GM19043 (cell line): Measurements from ENCODE around the gene PDGFRB.
"Not testable (repeated sequence)": the region's sequence is repeated elsewhere in the genome, so short reads cannot be mapped to it uniquely, and the experiment has no call there.

Source experiments
- ATAC-seq: cut with Tn5 transposase; IDR thresholded peaks from one replicate; pipeline ENCODE4 v1.9.1; 2021; ENCODE audit warnings: low read depth; ENCODE audit not compliant: unreplicated experiment

Gene PDGFRB

DNA sequence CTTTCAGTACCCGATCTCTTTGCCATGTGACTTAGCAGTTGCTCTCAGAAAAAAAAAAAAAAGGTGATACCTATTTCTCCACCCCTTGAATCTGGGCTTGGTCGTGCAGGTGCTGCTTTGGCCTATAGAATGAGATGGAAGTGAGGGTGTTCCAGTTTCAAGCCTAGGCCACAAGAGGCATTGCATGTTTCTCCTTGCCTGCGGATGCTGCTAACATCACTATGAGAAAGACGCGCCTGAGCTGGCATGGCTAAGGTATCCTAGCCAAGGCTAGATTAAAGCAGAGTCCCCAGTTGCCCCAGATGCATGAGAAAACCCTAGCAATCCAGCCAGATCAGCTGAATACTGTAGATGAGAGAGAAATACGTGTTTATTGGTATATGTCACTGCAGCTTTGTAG, 54.6 kb downstream of the PDGFRB start:
- ATAC-seq: no peak

DNA sequence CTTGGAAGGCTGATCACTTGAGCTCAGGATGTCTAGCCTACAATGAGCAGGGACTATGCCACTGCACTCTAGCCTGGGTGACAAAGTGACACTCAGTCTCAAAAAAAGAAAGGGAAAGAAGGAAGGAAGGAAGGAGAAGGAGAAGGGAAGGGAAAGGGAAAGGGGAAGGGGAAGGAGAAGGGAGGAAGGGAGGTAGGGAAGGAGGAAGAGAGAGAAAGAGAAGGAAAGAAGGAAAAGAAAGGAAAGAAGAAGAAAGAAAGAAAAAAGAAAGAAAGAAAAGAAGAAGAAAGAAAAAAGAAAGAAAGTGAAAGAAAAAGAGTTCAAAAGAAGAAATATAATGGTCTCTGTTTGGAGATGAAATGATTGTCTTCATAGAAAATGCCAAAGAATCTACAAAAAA, 58.5 kb downstream of the PDGFRB start:
- no peak for ATAC-seq

DNA sequence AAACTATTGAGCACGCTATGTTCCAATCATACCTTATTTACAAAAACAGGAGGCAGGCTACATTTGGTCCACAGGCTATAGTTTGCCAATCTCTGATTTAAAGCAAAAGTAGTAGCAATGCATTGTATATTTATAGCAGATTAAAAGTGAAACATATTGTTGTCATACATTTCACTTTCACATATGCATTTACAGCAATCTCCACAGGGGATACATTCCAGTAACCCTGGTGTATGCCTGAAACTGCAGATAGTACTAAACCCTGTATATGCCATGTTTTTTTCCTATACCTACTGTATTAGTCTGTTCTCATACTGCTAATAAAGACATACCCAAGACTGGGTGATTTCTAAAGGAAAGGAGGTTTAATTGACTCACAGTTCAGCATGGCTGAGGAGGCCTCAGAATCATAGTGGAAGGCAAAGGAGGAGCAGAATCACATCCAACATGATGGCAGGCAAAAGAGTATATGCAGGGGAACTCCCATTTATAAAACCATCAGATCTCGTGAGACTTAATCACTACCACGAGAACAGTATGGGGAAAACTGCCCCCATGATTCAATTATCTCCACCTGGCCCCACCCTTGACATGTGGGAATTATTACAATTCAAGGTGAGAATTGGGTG, 63.4 kb downstream of the PDGFRB start:
- no peak for ATAC-seq

DNA sequence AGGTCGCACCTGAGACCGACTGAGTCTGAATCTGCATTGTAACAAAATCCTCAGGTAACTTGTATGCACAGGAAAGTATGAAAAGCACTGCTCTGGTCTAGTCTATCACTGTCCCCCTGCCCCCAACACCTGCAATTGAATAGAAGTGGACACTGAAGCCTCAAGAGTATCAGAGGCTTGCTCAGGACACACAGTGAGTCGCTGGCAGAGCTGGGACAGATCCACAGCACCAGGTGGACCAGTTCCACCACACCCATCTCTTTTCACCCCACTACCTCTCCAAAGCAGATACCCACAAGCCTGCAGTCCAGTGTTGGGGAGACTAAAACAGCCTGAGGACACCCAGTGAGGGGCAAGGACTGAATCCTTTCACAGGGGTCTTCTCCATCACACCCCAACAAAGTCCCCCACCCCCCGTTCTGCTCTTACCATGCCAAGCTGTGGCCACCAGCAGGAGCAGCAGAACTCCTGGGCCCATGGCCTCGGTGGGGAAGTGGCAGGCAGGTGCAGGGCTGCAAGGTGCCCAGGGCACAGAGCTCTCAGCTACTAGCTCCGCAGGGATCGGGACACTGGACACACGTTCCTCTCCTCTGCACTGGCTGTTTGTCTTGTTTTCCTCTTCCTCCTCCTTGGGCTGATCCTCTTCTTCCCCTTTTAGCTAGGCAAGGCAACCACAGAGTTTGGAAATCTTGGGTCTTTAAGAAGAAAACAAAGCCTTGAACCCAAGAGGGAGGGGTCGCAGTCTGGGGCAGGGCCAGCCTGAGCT, 69.5 kb downstream of the PDGFRB start, which contains the start of gene CSF1R:
CSF1R (minus strand) TSS at position 605 of the 766 bp plus-strand sequence; CDS start at position 478, 127 bp downstream.
- ATAC-seq: no peak

DNA sequence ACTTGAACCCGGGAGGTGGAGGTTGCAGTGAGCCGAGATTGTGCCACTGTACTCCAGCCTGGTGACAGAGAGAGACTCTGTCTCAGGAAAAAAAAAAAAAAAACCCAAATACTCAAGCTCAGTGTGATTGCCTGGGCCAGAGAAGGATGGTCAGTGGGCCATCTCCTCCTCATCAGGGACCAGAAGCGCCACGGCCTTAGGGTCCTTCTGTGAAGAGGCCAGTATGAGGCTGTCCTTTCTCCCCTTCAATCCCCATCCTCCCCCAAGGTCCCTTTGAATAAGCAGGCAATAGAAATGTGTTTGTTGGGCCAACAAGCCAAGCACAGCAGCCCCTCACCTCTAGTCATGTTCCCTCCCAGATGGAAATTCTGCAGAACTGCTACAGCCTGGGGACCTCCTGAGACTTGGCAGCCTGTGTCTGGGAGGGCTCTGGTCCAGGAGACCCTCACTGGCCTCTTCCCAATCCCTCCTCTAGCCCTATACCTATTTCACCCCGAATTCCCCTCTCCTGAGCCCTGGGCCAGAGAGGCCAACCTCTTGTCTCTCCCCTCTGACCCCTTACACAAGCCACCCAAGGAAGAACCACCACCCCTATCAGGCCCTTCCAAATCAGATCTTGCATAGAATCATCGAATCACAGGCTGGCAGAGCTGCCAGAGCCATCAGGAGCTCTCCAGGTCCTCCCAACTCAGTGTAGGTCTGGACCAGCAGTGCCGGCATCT, 70.3 kb downstream of the PDGFRB start:
- ATAC-seq: no peak

DNA sequence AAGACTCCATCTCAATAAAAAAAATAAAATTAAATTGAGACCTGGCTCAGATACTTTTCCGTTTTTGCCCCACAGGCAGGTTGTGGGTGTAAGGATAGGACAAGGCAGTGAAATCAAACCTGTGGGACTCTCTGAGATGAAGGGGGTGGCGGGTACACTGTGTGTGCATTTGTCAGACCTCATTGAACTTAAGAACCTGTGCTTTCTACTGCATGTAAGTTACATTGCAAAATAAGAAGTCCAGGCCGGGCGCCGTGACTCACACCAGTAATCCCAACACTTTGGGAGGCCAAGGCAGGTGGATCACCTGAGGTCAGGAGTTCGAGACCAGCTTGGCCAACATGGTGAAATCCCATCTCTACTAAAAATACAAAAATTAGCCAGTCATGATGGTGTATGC, 70.9 kb downstream of the PDGFRB start:
- ATAC-seq: not testable (repeated sequence)

DNA sequence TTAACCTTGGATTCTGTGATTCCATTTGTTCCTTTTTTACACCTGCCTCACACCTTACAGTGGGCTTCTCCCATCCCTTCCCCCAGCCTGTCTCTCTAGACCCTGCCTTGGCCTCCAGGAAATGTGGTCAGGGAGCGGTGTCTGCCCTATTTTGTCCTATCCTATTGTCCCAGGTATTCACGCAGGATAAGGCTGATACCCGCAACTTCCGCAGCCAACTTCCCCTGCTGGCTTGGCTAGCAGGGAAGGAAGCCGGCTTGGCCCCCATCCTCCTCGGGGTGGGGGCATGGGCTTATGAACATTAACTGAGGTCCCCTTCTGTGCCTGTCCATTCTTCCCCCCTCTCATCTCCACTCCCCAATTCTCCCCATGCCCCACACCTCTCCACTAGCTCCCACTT, 72.8 kb downstream of the PDGFRB start:
- no peak for ATAC-seq

DNA sequence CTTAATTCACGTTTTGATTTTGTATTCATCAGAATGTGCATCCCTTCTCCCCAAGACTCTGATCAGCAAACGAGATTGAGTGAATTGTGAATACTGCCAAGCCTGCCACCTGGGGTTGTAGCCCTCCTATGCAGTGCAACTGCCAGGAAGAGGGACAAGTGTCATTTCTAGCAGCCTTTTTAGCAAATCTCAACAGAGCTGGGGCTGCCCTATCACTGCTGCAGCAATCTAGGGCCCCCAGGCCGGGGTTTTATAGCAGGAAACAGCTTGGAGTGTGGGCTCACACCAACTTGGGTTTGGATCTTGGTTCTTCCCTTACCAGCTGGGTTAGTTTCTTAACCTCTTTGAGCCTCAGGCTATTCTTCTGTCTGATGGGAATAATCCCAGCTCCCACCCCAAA, 73.3 kb downstream of the PDGFRB start:
- no peak for ATAC-seq

DNA sequence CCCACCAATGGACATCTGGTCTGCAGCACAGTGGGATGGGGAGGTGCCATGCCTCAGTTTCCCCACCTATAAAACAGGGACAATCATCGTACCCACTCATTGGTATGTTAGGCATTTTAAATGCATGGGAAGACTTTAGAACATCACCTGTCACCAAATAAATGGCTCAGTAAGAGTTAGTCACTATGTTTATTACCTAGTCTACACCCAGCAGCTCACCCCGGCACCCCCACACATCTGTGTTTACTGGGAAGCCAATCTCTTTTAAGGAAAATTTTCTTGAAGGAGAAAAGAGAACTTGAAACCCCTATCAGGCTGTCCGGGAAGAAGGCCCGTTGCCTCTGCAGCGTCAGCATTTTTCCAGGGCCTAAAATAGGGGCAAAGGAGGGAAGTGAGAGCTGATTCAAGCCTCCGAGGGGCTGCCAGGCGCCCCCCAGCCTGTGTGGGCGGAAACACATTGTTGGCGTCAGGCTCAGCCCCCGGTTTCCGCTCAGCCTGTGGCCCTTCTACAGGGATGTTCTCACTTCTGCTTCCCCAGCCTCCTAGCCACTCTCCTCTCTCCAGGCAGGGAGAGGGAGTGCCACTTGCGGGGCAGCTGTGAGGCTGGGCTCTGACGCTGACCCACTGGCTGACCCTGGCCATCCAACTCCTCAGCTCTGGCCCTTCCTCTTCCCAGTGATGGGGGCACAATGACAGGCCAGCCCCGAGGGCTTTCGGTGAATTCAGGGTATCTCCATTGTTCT, 73.9 kb downstream of the PDGFRB start:
- ATAC-seq: peak; percentile 83

DNA sequence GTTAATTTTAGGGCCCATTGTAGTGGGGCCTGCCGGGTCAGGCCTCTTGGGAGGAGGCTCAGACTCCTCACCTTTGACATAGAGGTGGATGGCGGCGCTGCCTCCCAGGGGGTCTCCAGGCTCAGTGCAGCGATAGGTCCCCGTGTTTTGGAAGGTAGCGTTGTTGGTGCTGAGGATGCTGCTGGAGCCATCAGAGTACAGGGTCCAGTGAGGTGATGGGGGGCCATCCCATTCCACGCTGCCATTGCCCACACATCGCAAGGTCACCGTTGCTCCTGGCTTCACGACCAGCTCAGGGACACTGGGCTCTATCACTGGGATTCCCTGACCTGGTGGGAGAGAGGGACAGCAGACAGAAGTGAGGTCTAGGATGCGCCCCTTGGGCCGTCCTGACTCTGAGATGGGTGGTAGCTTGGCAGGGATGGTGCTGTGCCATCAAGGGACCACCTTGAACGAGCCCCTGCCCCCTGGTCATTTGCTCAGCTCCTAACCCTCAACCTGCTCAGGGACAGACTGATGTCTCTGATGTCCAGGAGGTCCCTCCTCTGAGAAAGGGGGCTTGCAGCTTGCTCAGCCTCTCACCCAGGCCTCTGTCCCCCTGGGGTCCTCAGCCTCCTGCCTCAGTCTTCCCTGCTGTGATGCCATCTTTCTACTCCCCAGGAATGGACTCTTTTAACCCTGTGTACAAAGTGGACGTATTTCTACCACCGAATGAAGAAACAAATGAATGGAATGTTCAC, 74.8 kb downstream of the PDGFRB start:
- ATAC-seq: no peak

DNA sequence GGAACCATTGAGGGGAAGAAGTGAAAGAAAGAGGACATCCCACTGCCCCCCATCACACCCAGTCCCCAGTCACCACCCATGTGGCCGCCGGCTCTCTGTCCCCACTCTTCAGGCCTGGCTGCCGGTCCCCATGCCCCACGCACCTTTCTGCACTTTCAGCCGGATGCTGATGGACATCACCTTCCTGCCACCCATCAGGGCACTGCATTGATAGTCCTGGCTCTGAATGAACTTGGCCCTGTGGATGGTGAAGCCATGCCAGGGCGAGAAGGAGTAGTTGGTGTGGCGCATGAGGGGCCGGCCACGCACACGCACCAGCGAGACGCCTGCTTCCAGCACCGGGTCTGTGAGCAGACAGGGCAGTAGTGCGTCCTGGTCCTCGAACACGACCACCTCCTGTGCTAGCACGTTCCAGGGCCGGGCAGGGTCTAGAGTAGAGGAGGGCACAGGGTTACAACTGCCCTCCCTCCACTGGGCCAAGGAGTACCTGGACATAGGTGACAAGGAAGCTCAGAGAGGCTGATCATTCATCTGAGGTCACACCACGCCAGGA, 75.7 kb downstream of the PDGFRB start:
- no peak for ATAC-seq

DNA sequence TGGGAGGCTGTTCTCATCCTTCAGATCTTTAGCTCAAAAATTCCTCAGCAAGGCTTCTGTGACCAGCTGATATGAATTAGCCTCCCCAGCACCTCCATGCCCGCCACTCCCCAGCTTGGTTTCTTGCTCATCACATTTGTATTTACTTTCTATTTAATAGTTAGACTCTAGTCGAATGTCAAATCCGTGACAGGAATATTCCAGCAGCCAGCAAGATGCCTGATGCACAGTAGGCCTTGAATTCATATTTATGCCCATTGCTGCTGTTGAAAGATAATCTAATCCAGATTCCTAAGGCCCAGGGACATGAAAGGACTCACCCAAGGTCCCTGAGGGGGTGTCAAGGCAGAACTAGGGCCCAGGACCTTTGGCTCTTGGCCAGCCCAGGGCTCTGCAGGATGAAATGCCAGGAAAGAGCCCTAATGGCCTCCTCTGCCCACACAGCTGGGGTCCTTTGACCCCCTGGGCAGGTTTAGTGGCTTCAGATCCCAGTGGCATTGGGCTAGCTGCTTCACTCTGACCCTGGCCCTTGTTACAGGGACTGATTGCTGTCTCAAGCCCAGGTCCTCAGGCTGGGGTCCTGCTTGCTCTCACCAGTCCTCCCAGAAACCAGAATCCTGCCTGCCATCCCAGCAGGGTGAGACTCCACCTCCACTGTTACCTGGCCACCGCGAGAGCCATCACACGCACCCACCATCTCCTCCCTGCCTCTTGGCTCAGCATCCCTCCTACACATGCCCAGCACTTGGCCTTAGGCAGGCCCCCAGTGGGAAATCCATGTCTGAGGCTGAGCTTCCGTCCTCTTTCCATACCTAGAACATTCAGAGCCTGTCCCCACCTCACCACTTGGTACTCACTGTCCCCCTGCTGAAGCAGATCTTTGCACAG, 76.6 kb downstream of the PDGFRB start:
- no peak for ATAC-seq

DNA sequence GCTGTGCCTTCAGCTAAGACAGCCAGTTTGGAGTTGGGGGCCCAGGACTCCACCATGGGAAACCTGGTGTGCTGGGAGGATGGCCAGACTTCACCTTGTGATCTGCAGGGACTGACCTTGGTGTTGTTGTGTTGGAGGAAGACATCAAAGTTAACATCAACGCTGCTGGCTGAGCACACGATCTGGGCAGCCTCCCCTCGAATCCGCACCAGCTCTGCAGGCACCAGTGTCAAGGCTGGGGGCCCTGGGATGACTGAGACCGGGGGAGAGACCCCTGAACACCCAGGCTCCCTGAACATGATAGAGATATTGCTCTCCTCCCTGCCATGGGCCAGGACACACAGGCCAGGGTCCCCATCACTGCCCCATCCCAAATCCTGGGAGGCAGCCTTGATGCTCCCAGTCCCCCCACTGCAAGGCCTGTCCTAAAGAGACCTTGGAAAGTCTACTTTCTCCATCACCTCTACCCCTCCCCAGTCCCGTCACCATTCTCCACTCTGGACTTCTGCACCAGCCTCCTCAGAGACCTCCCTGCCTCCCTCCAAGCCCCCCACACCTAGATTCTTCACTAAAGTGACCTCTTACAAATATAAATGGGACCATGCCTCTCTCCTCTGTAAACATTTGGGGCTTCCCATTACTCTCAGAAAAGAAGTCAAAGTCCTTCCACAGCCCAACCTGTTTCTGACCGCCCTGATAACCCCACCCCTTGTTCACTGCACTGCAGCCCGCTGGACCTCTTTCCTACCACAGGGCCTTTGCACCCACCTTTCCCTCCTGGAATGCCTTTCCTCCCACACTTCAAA, 77.4 kb downstream of the PDGFRB start:
- ATAC-seq: no peak

DNA sequence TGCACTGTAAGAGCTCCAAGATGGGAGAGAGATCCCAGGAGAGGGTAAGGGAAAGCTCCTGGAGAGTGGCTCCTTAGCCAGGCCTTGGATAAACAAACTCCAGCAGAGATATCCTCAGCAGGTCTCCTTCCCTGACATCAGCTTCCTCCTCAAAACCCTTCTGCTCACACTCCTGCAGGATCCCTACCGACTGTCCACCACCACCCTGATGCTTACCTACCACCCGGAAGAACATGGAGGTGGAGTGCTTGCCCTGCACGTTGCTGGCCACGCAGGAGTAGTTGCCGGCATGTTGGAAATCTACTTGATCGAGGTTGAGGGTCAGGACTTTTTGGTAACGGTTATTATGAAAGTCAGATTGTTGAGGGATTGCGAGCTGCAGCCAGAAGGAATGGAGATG, 78.6 kb downstream of the PDGFRB start:
- no peak for ATAC-seq

DNA sequence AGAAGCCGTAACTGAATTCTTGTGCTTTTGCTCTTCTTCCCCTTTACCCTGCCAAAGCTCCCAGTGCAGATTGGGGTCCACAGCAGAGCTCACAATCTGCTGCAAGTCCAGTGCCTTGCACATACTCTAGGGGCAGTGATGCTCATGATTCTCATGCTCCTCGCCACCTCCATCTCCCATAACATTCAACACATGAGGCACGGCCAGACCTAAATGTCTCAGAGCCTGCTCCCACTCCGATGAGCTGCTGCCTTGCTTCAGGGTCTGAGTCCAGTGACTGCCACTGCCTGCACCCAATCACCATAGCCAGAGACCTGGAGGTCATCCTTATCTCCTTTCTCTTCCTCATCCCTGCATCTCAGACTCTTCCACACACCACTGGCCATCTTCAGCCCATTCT, 79.8 kb downstream of the PDGFRB start:
- no peak for ATAC-seq

DNA sequence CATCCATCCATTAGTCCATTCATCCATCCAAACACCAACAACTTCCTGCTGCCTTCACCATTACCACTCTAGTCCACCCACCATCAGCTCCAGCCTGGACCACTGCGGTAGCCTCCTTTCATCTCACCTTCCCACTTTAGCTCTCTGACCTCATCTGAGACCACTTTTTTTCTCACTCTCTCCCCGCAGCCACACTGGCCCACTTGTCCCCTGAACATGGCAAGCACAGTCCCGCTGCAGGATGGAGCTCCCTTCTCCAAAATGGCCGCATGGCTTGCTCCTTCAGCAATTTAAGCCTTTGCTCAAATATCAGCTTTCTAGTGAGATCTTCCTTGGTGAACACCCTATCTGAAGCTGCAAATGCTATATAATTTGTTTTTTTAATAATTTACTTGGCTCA, 80.4 kb downstream of the PDGFRB start:
- ATAC-seq: no peak

DNA sequence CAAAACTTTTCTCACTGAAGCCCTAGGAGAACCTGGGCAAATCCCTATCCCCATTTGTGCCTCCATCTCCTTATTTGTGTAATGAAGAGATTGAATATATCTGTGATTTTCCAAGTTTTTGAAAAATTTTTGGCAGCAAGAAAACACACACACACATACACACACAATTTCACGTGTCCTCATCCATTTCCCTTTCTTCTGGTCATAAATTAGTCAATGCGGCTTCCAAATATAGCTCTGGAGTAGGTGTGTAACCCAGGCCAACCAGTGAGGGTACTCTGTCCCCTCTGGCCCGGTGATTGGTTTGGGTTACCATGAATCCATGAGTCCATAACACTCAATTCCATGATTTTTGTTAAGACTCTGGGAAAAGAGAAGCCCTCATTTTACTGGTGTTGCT, 82.0 kb downstream of the PDGFRB start:
- ATAC-seq: no peak

DNA sequence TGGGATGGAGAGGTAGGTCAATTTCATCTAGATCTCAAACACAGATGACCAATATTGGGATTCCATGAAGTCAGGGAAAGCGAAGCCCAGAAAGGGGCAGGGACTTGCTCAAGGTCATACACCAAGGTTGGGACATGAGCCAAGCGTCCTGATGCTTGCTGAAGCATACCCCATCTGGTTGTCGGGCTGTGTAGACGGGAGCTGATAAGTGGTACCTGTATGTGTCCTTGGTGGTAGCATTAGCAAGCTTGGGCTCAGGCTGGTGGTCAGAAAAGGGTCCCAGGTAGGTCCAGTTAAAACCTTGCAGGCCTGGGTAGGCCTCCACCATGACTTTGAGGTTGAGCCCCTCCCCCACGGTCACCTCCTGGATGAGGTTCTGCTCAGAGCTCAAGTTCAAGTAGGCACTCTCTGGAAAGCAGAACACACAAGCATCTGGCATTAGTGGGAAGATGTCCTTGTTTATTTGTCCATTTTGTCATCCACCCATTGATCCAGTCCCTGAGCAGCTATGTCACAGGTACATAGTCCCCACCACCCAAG, 82.5 kb downstream of the PDGFRB start:
- ATAC-seq: no peak
